SU-DHL-6 (cell line): ENCODE results near the gene COX19.

Source experiments
- H2AFZ ChIP-seq: fragments of 200-600 bp; sonication (generic); 2 replicates; pipeline ENCODE4 v1.6.1; 2014; ENCODE audit warnings: low read depth, mild to moderate bottlenecking, moderate library complexity, mixed read lengths, antibody characterized with exemption, low read length; ENCODE audit not compliant: severe bottlenecking
- H3F3A ChIP-seq: fragments of 200-600 bp; shearing (Covaris generic); 2 replicates; pipeline ENCODE4 v1.6.0; 2016; ENCODE audit warnings: antibody characterized with exemption, mild to moderate bottlenecking; ENCODE audit not compliant: insufficient read depth
- H3K27ac ChIP-seq: fragments of 200-600 bp; sonication (generic); 2 replicates; pipeline ENCODE4 v1.5.1; 2016; ENCODE audit warnings: low read depth, mild to moderate bottlenecking, low read length, moderate library complexity, mixed read lengths
- H3K27me3 ChIP-seq: fragments of 200-600 bp; sonication (generic), shearing (Covaris generic); 2 replicates; pipeline ENCODE4 v1.6.0; 2014; ENCODE audit warnings: mild to moderate bottlenecking, low read length
- H3K36me3 ChIP-seq: fragments of 200-600 bp; sonication (generic); 2 replicates; pipeline ENCODE4 v1.6.1; 2014; ENCODE audit warnings: mild to moderate bottlenecking, low read length, mixed read lengths
- H3K4me2 ChIP-seq: fragments of 300-600, 200-600 bp; shearing (Covaris generic), sonication (generic); 2 replicates; pipeline ENCODE4 v1.6.0; 2014; ENCODE audit warnings: low read length, low read depth, mild to moderate bottlenecking; ENCODE audit not compliant: poor library complexity, severe bottlenecking
- H3K4me3 ChIP-seq: fragments of 200-600 bp; sonication (generic); 2 replicates; pipeline ENCODE4 v1.5.1; 2014; ENCODE audit warnings: antibody characterized with exemption, low read length, mild to moderate bottlenecking, mixed read lengths; ENCODE audit not compliant: insufficient read depth, poor library complexity, severe bottlenecking
- H3K79me2 ChIP-seq: fragments of 200-600 bp; sonication (generic); 2 replicates; pipeline ENCODE4 v1.6.1; 2014; ENCODE audit warnings: mild to moderate bottlenecking, low read length, moderate library complexity; ENCODE audit not compliant: insufficient read depth
- H3K9ac ChIP-seq: fragments of 200-600 bp; sonication (generic); 2 replicates; pipeline ENCODE4 v1.7.0; 2014; ENCODE audit warnings: mild to moderate bottlenecking, low read length
- H3K9me2 ChIP-seq: fragments of 200-600 bp; sonication (generic); replicated peaks from 2 replicates; pipeline ENCODE4 v1.6.1; 2014; ENCODE audit warnings: low read length; ENCODE audit not compliant: insufficient read depth
- H3K9me3 ChIP-seq: fragments of 200-600 bp; sonication (generic); 2 replicates; pipeline ENCODE4 v1.6.1; 2014; ENCODE audit warnings: low read length, mixed read lengths; ENCODE audit not compliant: insufficient read depth
- H4K20me1 ChIP-seq: fragments of 200-600 bp; sonication (generic); 2 replicates; pipeline ENCODE4 v1.6.1; 2014; ENCODE audit warnings: low read depth, mild to moderate bottlenecking, antibody characterized with exemption, low read length, moderate library complexity, mixed read lengths
- EZH2phosphoT487 ChIP-seq: fragments of 200-600 bp; sonication (generic), shearing (Covaris generic); conservative IDR thresholded peaks from 2 replicates; pipeline ENCODE4 v1.6.1; 2018; ENCODE audit warnings: mild to moderate bottlenecking, antibody characterized with exemption, low read length, moderate library complexity, mixed read lengths
- TF ChIP-seq, protein P1 (sequence below): fragments of 200-600 bp; sonication (generic); IDR thresholded peaks from one replicate; pipeline ENCODE4 v1.5.1; 2017; ENCODE audit warnings: antibody characterized with exemption, mild to moderate bottlenecking, low read length, moderate library complexity; ENCODE audit not compliant: insufficient read depth, poor library complexity, severe bottlenecking

COX19 gene

GRCh38 chr7:983004-983615 is 7.8 kb upstream of the COX19 start, which contains the start of gene CYP2W1:
Gene CYP2W1, plus strand, starts transcription at chr7:983181. Its CDS starts 31 bp downstream, at chr7:983212.
- no peak within 1 kb of the TSS for H3K9ac ChIP-seq
- no peak within 1 kb of the TSS for H3K4me3 ChIP-seq

DNA sequence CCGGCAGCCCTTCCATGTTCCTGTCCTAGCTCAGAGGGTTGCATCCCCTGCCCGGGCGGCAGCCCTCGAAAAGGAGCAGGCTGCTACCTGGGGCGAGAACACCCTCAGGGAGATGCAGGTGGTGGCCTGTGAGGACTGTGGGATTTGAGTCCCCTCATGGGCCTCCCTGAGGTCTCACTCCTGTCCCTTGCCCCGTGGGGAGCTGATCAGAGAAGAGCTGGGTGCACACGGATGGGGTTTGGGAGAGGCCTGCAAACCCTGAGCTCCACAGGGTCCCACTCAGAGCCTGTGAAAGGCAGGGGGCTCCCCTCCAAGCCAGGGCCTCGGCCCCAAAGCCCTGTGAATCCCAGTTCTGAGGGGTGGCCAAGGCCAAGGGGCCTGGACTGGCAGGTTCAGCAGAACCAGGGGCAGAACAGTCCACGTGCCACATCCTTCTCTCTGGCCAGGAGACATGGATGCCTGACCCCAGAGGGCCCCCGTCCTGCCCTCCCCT is 7.2 kb upstream of the COX19 start:
- no peak overlapping the region for H3K27ac ChIP-seq
- H3K27me3 ChIP-seq = no peaks in the 10 kb centered on the region

More at GRCh38 chr7:983004-983615, 7.8 kb upstream of the COX19 start, which contains the start of gene CYP2W1:
- Histone ChIP-seq H3K9me3 (no peaks in the 10 kb centered on the region), H3K27me3 (no peaks in the 10 kb centered on the region), H3K9me2 (no peaks in the 10 kb centered on the region), H3K4me2 (no peak within 1 kb of the TSS), H3F3A (no peaks in the 10 kb centered on the region), H3K36me3 (no peaks in the 10 kb centered on the region), H3K79me2 (no peaks in the 10 kb centered on the region), H2AFZ (no peak within 1 kb of the TSS), H3K27ac (no peak within 1 kb of the TSS), H4K20me1 (no peaks in the 10 kb centered on the region)
- TF ChIP-seq EZH2phosphoT487 = no peak
- TF ChIP-seq, protein P1, sequence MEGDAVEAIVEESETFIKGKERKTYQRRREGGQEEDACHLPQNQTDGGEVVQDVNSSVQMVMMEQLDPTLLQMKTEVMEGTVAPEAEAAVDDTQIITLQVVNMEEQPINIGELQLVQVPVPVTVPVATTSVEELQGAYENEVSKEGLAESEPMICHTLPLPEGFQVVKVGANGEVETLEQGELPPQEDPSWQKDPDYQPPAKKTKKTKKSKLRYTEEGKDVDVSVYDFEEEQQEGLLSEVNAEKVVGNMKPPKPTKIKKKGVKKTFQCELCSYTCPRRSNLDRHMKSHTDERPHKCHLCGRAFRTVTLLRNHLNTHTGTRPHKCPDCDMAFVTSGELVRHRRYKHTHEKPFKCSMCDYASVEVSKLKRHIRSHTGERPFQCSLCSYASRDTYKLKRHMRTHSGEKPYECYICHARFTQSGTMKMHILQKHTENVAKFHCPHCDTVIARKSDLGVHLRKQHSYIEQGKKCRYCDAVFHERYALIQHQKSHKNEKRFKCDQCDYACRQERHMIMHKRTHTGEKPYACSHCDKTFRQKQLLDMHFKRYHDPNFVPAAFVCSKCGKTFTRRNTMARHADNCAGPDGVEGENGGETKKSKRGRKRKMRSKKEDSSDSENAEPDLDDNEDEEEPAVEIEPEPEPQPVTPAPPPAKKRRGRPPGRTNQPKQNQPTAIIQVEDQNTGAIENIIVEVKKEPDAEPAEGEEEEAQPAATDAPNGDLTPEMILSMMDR = no peak

GRCh38 chr7:981793-982510 is 6.6 kb upstream of the COX19 start:
- no peaks in the 10 kb centered on the region for H3K36me3 ChIP-seq
- TF ChIP-seq EZH2phosphoT487 = no peak
- TF ChIP-seq, protein P1 = no peak
- H3K79me2 ChIP-seq = no peaks in the 10 kb centered on the region
- H3K27me3 ChIP-seq = no peaks in the 10 kb centered on the region
- no peaks in the 10 kb centered on the region for H3K9me3 ChIP-seq
- no peak overlapping the region for H3K4me3 ChIP-seq
- no peaks in the 10 kb centered on the region for H3K9me2 ChIP-seq
- H2AFZ ChIP-seq = no peak overlapping the region
- H3K4me2 ChIP-seq = no peak overlapping the region
- no peak overlapping the region for H3K27ac ChIP-seq
- no peaks in the 10 kb centered on the region for H4K20me1 ChIP-seq
- no peaks in the 10 kb centered on the region for H3F3A ChIP-seq
- H3K9ac ChIP-seq = no peak overlapping the region

More for the DNA sequence above, 7.2 kb upstream of the COX19 start:
- Histone ChIP-seq H3K4me2 (no peak overlapping the region), H2AFZ (no peak overlapping the region), H3K9ac (no peak overlapping the region), H3K79me2 (no peaks in the 10 kb centered on the region), H3K36me3 (no peaks in the 10 kb centered on the region), H3K9me3 (no peaks in the 10 kb centered on the region), H3F3A (no peaks in the 10 kb centered on the region), H4K20me1 (no peaks in the 10 kb centered on the region), H3K9me2 (no peaks in the 10 kb centered on the region), H3K4me3 (no peak overlapping the region)
- TF ChIP-seq EZH2phosphoT487 = no peak
- TF ChIP-seq, protein P1 = no peak
